GM20431 (cell line): ENCODE results near the gene AMIGO3.
"Not testable (repeated sequence)": the region's sequence is repeated elsewhere in the genome, so short reads cannot be mapped to it uniquely, and the experiment has no call there.

Source experiments
- in situ Hi-C: fragments of 300-500 bp; cut with MseI, MboI; formaldehyde crosslinking; loops from one replicate; pipeline ENCODE4 v1.15.0; 2020; ENCODE audit warnings: low sequenced_read_pairs; ENCODE audit not compliant: unreplicated experiment

AMIGO3 gene

GRCh38 chr3:49719214-49719884 is at the start of gene AMIGO3:
Gene AMIGO3, minus strand, starts transcription at chr3:49719684. Its CDS starts 219 bp downstream, at chr3:49719465.
- in situ Hi-C loops, result no loop called here

GRCh38 chr3:49763981-49764380 is 44.5 kb upstream of the AMIGO3 start:
- in situ Hi-C loops, result no loop called here

GRCh38 chr3:49761661-49762060 is 42.2 kb upstream of the AMIGO3 start:
- in situ Hi-C loops, result no loop called here

GRCh38 chr3:49759226-49759625 is 39.7 kb upstream of the AMIGO3 start:
- in situ Hi-C loops, result no loop called here

- in situ Hi-C loops, result no loop called here
Measured at GRCh38 chr3:49757197-49757596, 37.7 kb upstream of the AMIGO3 start.

- in situ Hi-C loops, result no loop called here
Measured at GRCh38 chr3:49756036-49756435, 36.6 kb upstream of the AMIGO3 start.

- in situ Hi-C loops, result no loop called here
Measured at GRCh38 chr3:49754536-49754935, 35.1 kb upstream of the AMIGO3 start.

GRCh38 chr3:49751501-49751900 is 32.0 kb upstream of the AMIGO3 start:
- in situ Hi-C loops, result no loop called here

- in situ Hi-C loops, result no loop called here
Measured at GRCh38 chr3:49750056-49750455, 30.6 kb upstream of the AMIGO3 start.

GRCh38 chr3:49748874-49749273 is 29.4 kb upstream of the AMIGO3 start:
- in situ Hi-C loops, result not testable (repeated sequence)

- in situ Hi-C loops, result no loop called here
Measured at GRCh38 chr3:49747792-49748480, 28.5 kb upstream of the AMIGO3 start.

GRCh38 chr3:49745986-49746385 is 26.5 kb upstream of the AMIGO3 start:
- in situ Hi-C loops, result no loop called here

GRCh38 chr3:49740427-49740826 is 20.9 kb upstream of the AMIGO3 start:
- in situ Hi-C loops, result no loop called here

- in situ Hi-C loops, result no loop called here
Measured at GRCh38 chr3:49738067-49738713, 18.7 kb upstream of the AMIGO3 start.

- in situ Hi-C loops, result no loop called here
Measured at GRCh38 chr3:49734752-49735151, 15.3 kb upstream of the AMIGO3 start.

- in situ Hi-C loops, result no loop called here
Measured at GRCh38 chr3:49733551-49733950, 14.1 kb upstream of the AMIGO3 start.

GRCh38 chr3:49732597-49732996 is 13.1 kb upstream of the AMIGO3 start:
- in situ Hi-C loops, result no loop called here

GRCh38 chr3:49729966-49730609 is 10.6 kb upstream of the AMIGO3 start:
- in situ Hi-C loops, result no loop called here

- in situ Hi-C loops, result no loop called here
Measured at GRCh38 chr3:49727924-49728361, 8.5 kb upstream of the AMIGO3 start.

- in situ Hi-C loops, result no loop called here
Measured at GRCh38 chr3:49727154-49727923, 7.9 kb upstream of the AMIGO3 start.
